Sigmoid colon (tissue), 7 donors: Measurements from ENCODE around the gene KRT79. TPM values are rescaled to one million over a fixed set of nuclear protein-coding genes. Genes with fewer than 3 reads are reported as not detected.

Experiments used
- DNase-seq: peaks from one replicate; pipeline ENCODE4 v3.0.0-alpha.2; 2019
- H3K27ac ChIP-seq, 4 donors: fragments of 200-600 bp; sonication (generic); one replicate each; pipeline ENCODE4 v1.5.1; 2016 to 2019; ENCODE audit warnings: mild to moderate bottlenecking in 1 of 4
- H3K27me3 ChIP-seq, 3 donors: fragments of 200-600 bp; sonication (generic); one replicate each; pipeline ENCODE4 v1.5.1; 2019; ENCODE audit warnings: mild to moderate bottlenecking in 1 of 3
- H3K36me3 ChIP-seq, 4 donors: fragments of 200-600 bp; sonication (generic); one replicate each; pipeline ENCODE4 v1.5.1; 2016 to 2019
- H3K4me1 ChIP-seq, 4 donors: fragments of 200-600 bp; sonication (generic); one replicate each; pipeline ENCODE4 v1.5.1; 2017 to 2019
- H3K4me3 ChIP-seq, 4 donors: fragments of 200-600 bp; sonication (generic); one replicate each; pipeline ENCODE4 v1.5.1; 2017 to 2019; ENCODE audit warnings: mild to moderate bottlenecking in 2 of 4, moderate library complexity in 1 of 4
- H3K9me3 ChIP-seq, 4 donors: fragments of 200-600 bp in 3 of 4; sonication (generic) in 3 of 4; one replicate each; pipeline versions ENCODE4 v1.5.1 to v1.6.1; 2013 to 2019
- EP300 ChIP-seq, 4 donors: sonication (generic); formaldehyde crosslinking; IDR thresholded peaks; one replicate each; pipeline ENCODE4 v1.6.1; 2017; ENCODE audit warnings: antibody characterized with exemption in 4 of 4
- POLR2A ChIP-seq, 2 donors: fragments of 450-650 bp; IDR thresholded peaks; one replicate each; pipeline ENCODE4 v1.6.1; 2016; ENCODE audit warnings: antibody characterized with exemption in 2 of 2, mild to moderate bottlenecking in 2 of 2, moderate library complexity in 2 of 2
- POLR2AphosphoS5 ChIP-seq, 4 donors: sonication (generic); formaldehyde crosslinking; IDR thresholded peaks; one replicate each; pipeline ENCODE4 v1.6.1; 2017; ENCODE audit warnings: antibody characterized with exemption in 4 of 4
- WGBS, 2 donors: extraction: QIAGEN DNeasy Blood & Tissue Kit; methylation state at CpG; one replicate each; pipeline ENCODE4 v1.1.7; 2013; 5-methylcytosine and 5-hydroxymethylcytosine counted together
- intact Hi-C: fragments of 100-400 bp; cut with DNase I; formaldehyde crosslinking; loops from one replicate; pipeline ENCODE4 v1.15.1; 2023
- polyA plus RNA-seq, 3 donors: library from polyadenylated mRNA; stranded (reverse); fragments of 200-250 nt; gene quantifications; one replicate each; pipeline ENCODE4 v1.2.3, GENCODE V29; 2013
- total RNA-seq, 4 donors: library from RNA; depleted of rRNA; stranded (reverse); fragments of >200 nt; gene quantifications; one replicate each; pipeline ENCODE4 v1.1.0, GENCODE V29; 2016
- TF ChIP-seq, protein P1 (sequence below), 4 experiments: fragments of 450-650 bp in 3 of 4; fragments of 200-600 bp in 1 of 4; IDR thresholded peaks; one replicate each; pipeline ENCODE4 v1.5.1; 2016 to 2019; ENCODE audit warnings: antibody characterized with exemption in 4 of 4, mild to moderate bottlenecking in 3 of 4, moderate library complexity in 2 of 4
- donor health status: healthy with polysubstance abuse.
- donor health status: Bipolar disorder and iron deficiency.
- donor health status: healthy.

KRT79 gene
- total and polyA plus RNA-seq, 7 donors = 0.16 TPM; not detected in 6

- Histone ChIP-seq H3K36me3 (no peaks in the 10 kb centered on the region), H3K27ac (no peak overlapping the region), H3K9me3 (no peaks in the 10 kb centered on the region), H3K4me3 (no peak overlapping the region), H3K4me1 (peaks cover 0 to 5% (median 2%) of the 10 kb centered on the region in 4 donors), H3K27me3 (no peaks in the 10 kb centered on the region)
- intact Hi-C loops = no loop called here
- DNase-seq = no peak
- TF ChIP-seq POLR2AphosphoS5 (IDR thresholded peaks at IDR 0.05) = no peak
- no peak for TF ChIP-seq EP300 (IDR thresholded peaks at IDR 0.05)
- no peak for TF ChIP-seq POLR2A (IDR thresholded peaks at IDR 0.05)
- TF ChIP-seq, protein P1, sequence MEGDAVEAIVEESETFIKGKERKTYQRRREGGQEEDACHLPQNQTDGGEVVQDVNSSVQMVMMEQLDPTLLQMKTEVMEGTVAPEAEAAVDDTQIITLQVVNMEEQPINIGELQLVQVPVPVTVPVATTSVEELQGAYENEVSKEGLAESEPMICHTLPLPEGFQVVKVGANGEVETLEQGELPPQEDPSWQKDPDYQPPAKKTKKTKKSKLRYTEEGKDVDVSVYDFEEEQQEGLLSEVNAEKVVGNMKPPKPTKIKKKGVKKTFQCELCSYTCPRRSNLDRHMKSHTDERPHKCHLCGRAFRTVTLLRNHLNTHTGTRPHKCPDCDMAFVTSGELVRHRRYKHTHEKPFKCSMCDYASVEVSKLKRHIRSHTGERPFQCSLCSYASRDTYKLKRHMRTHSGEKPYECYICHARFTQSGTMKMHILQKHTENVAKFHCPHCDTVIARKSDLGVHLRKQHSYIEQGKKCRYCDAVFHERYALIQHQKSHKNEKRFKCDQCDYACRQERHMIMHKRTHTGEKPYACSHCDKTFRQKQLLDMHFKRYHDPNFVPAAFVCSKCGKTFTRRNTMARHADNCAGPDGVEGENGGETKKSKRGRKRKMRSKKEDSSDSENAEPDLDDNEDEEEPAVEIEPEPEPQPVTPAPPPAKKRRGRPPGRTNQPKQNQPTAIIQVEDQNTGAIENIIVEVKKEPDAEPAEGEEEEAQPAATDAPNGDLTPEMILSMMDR (IDR thresholded peaks at IDR 0.05) = no peak
- WGBS, 2 donors = 8 to 20% methylated on average over 9 of the region's 9 CpGs
Measured at GRCh38 chr12:52867642-52868041, 33.5 kb upstream of the KRT79 start.

DNA sequence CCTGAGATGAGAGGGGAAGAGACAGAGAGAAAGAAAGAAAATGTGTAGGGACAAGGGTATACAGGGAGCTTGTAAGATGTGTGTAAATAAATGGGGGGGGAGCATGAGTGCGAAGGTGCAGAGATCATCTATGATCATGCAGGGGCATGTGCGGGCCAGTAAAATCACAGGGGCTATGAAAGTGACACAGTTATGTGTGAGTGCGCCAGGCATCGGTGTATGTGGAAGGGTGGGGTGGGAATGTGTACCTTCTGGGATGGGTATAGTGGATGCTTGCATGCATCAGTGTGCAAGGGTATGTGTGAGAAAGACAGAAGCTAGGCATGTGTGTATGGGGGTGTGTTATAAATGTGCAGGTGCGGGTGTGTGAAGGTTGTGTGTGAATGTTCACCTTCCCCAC lies 33.0 kb upstream of the KRT79 start:
- no peak for TF ChIP-seq EP300 (IDR thresholded peaks at IDR 0.05)
- TF ChIP-seq, protein P1 (IDR thresholded peaks at IDR 0.05) = no peak
- TF ChIP-seq POLR2A (IDR thresholded peaks at IDR 0.05) = no peak
- no peak for TF ChIP-seq POLR2AphosphoS5 (IDR thresholded peaks at IDR 0.05)
- Histone ChIP-seq H3K27ac (no peak overlapping the region), H3K4me1 (peaks cover 0 to 5% (median 2%) of the 10 kb centered on the region in 4 donors), H3K9me3 (no peaks in the 10 kb centered on the region), H3K4me3 (no peak overlapping the region), H3K27me3 (no peaks in the 10 kb centered on the region), H3K36me3 (no peaks in the 10 kb centered on the region)
- 32 to 74% methylated on average over 5 of the region's 5 CpGs for WGBS, 2 donors
- DNase-seq = no peak
- intact Hi-C loops = no loop called here

GRCh38 chr12:52865090-52865944 lies 31.2 kb upstream of the KRT79 start:
- TF ChIP-seq POLR2A (IDR thresholded peaks at IDR 0.05) = no peak
- TF ChIP-seq, protein P1 (IDR thresholded peaks at IDR 0.05) = peak; percentile 32 to 79 (median 63)
- peaks cover 0 to 1% (median 0%) of the 10 kb centered on the region in 4 donors for H3K4me1 ChIP-seq
- intact Hi-C loops = no loop called here
- WGBS, 2 donors = 50 to 66% methylated on average over 10 of the region's 10 CpGs
- no peaks in the 10 kb centered on the region for H3K36me3 ChIP-seq
- no peaks in the 10 kb centered on the region for H3K27me3 ChIP-seq
- H3K9me3 ChIP-seq = no peaks in the 10 kb centered on the region
- no peak overlapping the region for H3K4me3 ChIP-seq
- no peak overlapping the region for H3K27ac ChIP-seq
- no peak for DNase-seq

GRCh38 chr12:52862023-52862422 lies 27.9 kb upstream of the KRT79 start:
- 69 to 75% methylated on average over 2 of the region's 2 CpGs for WGBS, 2 donors
- H3K27ac ChIP-seq = no peak overlapping the region

More at GRCh38 chr12:52862023-52862422, 27.9 kb upstream of the KRT79 start:
- Histone ChIP-seq H3K4me1 (peaks cover 0 to 7% (median 0%) of the 10 kb centered on the region in 4 donors), H3K27me3 (no peaks in the 10 kb centered on the region), H3K4me3 (no peak overlapping the region), H3K9me3 (no peaks in the 10 kb centered on the region), H3K36me3 (no peaks in the 10 kb centered on the region)
- TF ChIP-seq POLR2AphosphoS5 (IDR thresholded peaks at IDR 0.05) (no peak), POLR2A (IDR thresholded peaks at IDR 0.05) (no peak), EP300 (IDR thresholded peaks at IDR 0.05) (no peak)
- TF ChIP-seq, protein P1 (IDR thresholded peaks at IDR 0.05) = no peak
- intact Hi-C loops = no loop called here
- no peak for DNase-seq
